Pancreas (tissue), 10 donors: ENCODE results near the gene ZNF628. TPM values are rescaled to one million over a fixed set of nuclear protein-coding genes. Genes with fewer than 3 reads are reported as not detected.

Experiments used
- ATAC-seq, 4 donors: fragments of 200-7000 bp; cut with Tn5 transposase; one replicate each; pipeline versions ENCODE4 v1.8.0 to v1.9.1; 2020; ENCODE audit warnings: mild to moderate bottlenecking in 4 of 4, moderate library complexity in 4 of 4
- DNase-seq, 6 donors: peaks; one replicate each; pipeline ENCODE4 v3.0.0-alpha.2; 2020
- FAIRE-seq: peaks from 2 replicates; lab custom pipeline; 2012; peaks lifted over from hg19 to GRCh38; lab: Jason Lieb, UNC
- H3K27ac ChIP-seq, 4 donors: fragments of 200-600 bp; sonication (generic); 1 replicate in 3 of 4; 2 replicates in 1 of 4; pipeline versions ENCODE4 v1.5.0 to v1.8.0; 2020
- H3K27me3 ChIP-seq, 4 donors: fragments of 200-600 bp; one replicate each; pipeline ENCODE4 v1.8.0; 2021
- H3K36me3 ChIP-seq, 3 donors: fragments of 200-600 bp; sonication (generic) in 1 of 3; one replicate each; pipeline versions ENCODE4 v1.5.0 to v1.8.0; 2020 to 2021
- H3K4me1 ChIP-seq, 3 donors: fragments of 200-600 bp; one replicate each; pipeline ENCODE4 v1.8.0; 2021
- H3K4me3 ChIP-seq, 4 donors: fragments of 200-600 bp; sonication (generic) in 2 of 4; one replicate each; pipeline versions ENCODE4 v1.5.0 to v1.8.0; 2020 to 2021
- H3K9me3 ChIP-seq, 4 donors: fragments of 200-600 bp; one replicate each; pipeline ENCODE4 v1.8.0; 2021
- WGBS, 2 donors: extraction: QIAGEN DNeasy Blood & Tissue Kit; methylation state at CpG; one replicate each; pipeline ENCODE4 v1.1.7; 2013; 5-methylcytosine and 5-hydroxymethylcytosine counted together
- intact Hi-C, 3 donors: fragments of 100-400 bp; cut with DNase I; formaldehyde crosslinking; loops; one replicate each; pipeline versions ENCODE4 v1.11.1 to v1.14.2; 2022
- polyA plus RNA-seq, 2 donors: library from polyadenylated mRNA; stranded (reverse); fragments of 200-250 nt; gene quantifications; one replicate each; pipeline ENCODE4 v1.2.3, GENCODE V29; 2013
- total RNA-seq, 6 donors: library from RNA; stranded (reverse); fragmentation: NEBNext Ultra II Directional in 4 of 6; extraction: Animal tissue kit (Norgen Biotek cat#: 25700) in 4 of 6; gene quantifications; one replicate each; pipeline versions ENCODE4 v1.2.1 to v1.2.4, GENCODE V29; 2021 to 2023
- TF ChIP-seq, protein P1 (sequence below), 4 donors: fragments of 200-600 bp; sonication (generic) in 3 of 4; IDR thresholded peaks; one replicate each; pipeline versions ENCODE4 v1.5.0 to v1.8.0; 2021; ENCODE audit warnings: antibody characterized with exemption in 4 of 4
- donor health status: healthy with polysubstance abuse.
- donor health status: DM: no; HTN: no; CAD: no; lungs with moderate emphysema.
- donor health status: DM: no; HTN: no; CAD: no.
- donor health status: control.
- donor health status: control.
- donor health status: Bipolar disorder and iron deficiency.
- donor health status: DM: yes; HTN: yes; CAD: no.
- donor health status: DM: no; HTN: no; CAD: no.
- donor health status: DM: no; HTN: no; CAD: no.
- donor health status: DM: yes; HTN: yes; CAD: no.

Gene ZNF628
- total and polyA plus RNA-seq, 8 donors = 2.6 to 7.8 (median 4.1) TPM

DNA sequence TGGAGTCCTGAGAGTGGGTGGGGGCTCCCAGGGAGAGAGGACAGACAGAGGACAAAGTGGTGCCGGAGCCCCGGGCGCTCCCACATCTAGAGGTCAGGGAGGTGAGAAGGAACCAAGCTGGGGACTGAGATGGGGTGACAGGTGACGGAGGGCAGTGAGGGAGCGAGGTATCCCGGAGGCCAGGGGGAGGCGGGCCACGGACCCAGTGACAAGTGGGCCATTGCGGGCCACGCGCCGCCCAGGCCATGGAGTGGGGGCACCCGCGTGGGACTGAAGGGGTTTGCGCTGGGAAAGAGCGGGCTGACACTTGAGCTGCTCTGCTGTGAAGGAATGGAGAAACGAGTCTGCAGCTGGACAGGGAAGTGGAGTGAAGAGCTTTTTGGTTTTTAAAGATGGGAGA, 2.6 kb downstream of the ZNF628 start:
- DNase-seq (peak in 3 of 6 donors; percentile 41 to 64 (median 54)), ATAC-seq (no peak), FAIRE-seq (no peak)
- H3K4me3 ChIP-seq = no peak overlapping the region
- intact Hi-C loops = no loop called here
- peaks cover 0 to 6% (median 0%) of the 10 kb centered on the region in 3 donors for H3K36me3 ChIP-seq
- H3K27ac ChIP-seq = peak overlapping the region; percentile 47 to 55 (median 50)
- H3K9me3 ChIP-seq = no peaks in the 10 kb centered on the region
- 78 to 79% methylated on average over 17 of the region's 17 CpGs for WGBS, 2 donors
- no peaks in the 10 kb centered on the region for H3K27me3 ChIP-seq
- TF ChIP-seq, protein P1, sequence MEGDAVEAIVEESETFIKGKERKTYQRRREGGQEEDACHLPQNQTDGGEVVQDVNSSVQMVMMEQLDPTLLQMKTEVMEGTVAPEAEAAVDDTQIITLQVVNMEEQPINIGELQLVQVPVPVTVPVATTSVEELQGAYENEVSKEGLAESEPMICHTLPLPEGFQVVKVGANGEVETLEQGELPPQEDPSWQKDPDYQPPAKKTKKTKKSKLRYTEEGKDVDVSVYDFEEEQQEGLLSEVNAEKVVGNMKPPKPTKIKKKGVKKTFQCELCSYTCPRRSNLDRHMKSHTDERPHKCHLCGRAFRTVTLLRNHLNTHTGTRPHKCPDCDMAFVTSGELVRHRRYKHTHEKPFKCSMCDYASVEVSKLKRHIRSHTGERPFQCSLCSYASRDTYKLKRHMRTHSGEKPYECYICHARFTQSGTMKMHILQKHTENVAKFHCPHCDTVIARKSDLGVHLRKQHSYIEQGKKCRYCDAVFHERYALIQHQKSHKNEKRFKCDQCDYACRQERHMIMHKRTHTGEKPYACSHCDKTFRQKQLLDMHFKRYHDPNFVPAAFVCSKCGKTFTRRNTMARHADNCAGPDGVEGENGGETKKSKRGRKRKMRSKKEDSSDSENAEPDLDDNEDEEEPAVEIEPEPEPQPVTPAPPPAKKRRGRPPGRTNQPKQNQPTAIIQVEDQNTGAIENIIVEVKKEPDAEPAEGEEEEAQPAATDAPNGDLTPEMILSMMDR (IDR thresholded peaks at IDR 0.05) = no peak
- H3K4me1 ChIP-seq = peaks cover 10 to 20% (median 19%) of the 10 kb centered on the region in 3 donors

DNA sequence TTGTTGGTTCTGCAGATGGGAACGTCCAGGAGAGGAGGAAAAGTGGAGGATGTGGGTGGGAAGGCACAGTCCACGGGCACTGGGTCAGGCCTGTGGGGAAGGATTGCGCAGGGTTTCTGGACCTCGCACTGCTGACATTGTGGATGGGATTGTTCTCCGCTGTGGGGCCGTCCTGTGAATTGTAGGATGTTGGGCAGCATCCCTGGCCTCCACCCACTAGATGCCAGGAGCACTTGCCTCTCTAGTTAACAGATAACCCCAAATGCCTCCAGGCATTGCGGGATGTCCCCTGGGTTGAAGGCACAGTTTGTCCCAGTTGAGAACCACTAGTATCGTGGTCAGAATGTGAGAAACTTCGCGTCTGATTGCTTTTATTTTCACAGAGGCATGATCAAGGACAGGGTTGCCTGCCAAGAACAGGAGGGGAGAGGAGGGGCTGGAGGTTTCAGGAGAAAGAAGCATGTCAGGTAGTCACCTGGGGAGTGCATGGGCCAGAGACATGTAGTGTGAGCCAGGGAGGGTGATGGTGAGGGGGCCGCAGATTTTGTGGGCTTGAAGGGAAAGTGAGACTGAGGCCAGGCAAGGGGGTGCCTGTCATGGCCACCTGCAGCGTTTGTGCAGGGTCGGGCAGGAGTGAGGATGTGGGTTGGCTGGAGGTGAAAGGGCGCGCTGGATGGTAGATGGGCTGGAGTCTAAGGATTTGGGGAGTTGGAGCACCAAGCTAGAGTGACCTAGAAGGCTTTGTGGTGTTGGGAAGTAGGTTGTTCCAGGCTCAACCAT, 3.2 kb downstream of the ZNF628 start:
- ATAC-seq (peak in 3 of 4 donors; percentile 17 to 39 (median 26)), DNase-seq (peak in 5 of 6 donors; percentile 60 to 71 (median 67)), FAIRE-seq (no peak)
- TF ChIP-seq, protein P1 (IDR thresholded peaks at IDR 0.05) = no peak
- intact Hi-C loops = no loop called here
- H3K36me3 ChIP-seq = peaks cover 0 to 6% (median 0%) of the 10 kb centered on the region in 3 donors
- no peaks in the 10 kb centered on the region for H3K9me3 ChIP-seq
- H3K27me3 ChIP-seq = no peaks in the 10 kb centered on the region
- H3K4me1 ChIP-seq = peaks cover 16 to 26% (median 22%) of the 10 kb centered on the region in 3 donors
- no peak overlapping the region for H3K4me3 ChIP-seq
- peak overlapping the region; percentile 47 to 55 (median 50) for H3K27ac ChIP-seq
- WGBS, 2 donors = 25 to 32% methylated on average over 14 to 15 of the region's 15 CpGs

DNA sequence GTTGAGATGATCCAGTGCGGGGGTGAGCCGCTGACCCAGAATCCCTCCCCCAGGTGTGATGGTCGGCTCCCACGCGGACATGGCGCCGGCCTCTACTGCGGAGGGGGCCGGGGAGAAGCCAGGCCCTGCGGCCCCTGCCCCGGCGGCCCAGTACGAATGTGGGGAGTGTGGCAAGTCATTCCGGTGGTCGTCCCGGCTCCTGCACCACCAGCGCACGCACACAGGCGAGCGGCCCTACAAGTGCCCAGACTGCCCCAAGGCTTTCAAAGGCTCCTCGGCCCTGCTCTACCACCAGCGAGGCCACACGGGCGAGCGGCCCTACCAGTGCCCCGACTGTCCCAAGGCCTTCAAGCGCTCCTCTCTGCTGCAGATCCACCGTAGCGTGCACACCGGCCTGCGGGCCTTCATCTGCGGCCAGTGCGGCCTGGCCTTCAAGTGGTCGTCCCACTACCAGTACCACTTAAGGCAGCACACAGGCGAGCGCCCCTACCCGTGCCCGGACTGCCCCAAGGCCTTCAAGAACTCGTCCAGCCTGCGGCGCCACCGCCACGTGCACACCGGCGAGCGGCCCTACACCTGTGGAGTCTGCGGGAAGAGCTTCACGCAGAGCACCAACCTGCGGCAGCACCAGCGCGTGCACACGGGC, 4.9 kb downstream of the ZNF628 start:
- Histone ChIP-seq H3K36me3 (peaks cover 0 to 6% (median 0%) of the 10 kb centered on the region in 3 donors), H3K9me3 (no peaks in the 10 kb centered on the region), H3K4me1 (peaks cover 18 to 26% (median 23%) of the 10 kb centered on the region in 3 donors), H3K27ac (no peak overlapping the region), H3K4me3 (no peak overlapping the region), H3K27me3 (no peaks in the 10 kb centered on the region)
- 92 to 93% methylated on average over 46 to 52 of the region's 52 CpGs for WGBS, 2 donors
- TF ChIP-seq, protein P1 (IDR thresholded peaks at IDR 0.05) = no peak
- intact Hi-C loops = no loop called here
- ATAC-seq = no peak
- no peak for FAIRE-seq
- peak in 3 of 6 donors; percentile 45 to 74 (median 53) for DNase-seq

DNA sequence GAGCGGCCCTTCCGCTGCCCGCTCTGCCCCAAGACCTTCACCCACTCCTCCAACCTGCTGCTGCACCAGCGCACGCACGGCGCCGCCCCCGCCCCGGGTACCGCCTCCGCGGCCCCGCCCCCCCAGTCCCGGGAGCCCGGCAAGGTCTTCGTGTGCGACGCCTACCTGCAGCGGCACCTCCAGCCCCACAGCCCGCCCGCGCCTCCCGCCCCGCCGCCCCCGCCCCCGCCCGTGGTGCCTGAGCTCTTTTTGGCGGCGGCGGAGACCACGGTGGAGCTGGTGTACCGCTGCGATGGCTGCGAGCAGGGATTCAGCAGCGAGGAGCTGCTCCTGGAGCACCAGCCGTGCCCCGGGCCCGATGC, 5.4 kb downstream of the ZNF628 start:
- TF ChIP-seq, protein P1 (IDR thresholded peaks at IDR 0.05) = no peak
- Histone ChIP-seq H3K9me3 (no peaks in the 10 kb centered on the region), H3K4me1 (peaks cover 18 to 26% (median 23%) of the 10 kb centered on the region in 3 donors), H3K27ac (no peak overlapping the region), H3K4me3 (no peak overlapping the region), H3K36me3 (peaks cover 0 to 6% (median 0%) of the 10 kb centered on the region in 3 donors), H3K27me3 (no peaks in the 10 kb centered on the region)
- intact Hi-C loops = no loop called here
- DNase-seq (peak in 1 of 6 donors; percentile 19), ATAC-seq (no peak), FAIRE-seq (no peak)
- 74 to 82% methylated on average over 31 to 40 of the region's 40 CpGs for WGBS, 2 donors
